Fibroblast of villous mesenchyme (primary cell): ENCODE data around the gene NXT1. TPM values are rescaled to one million over a fixed set of nuclear protein-coding genes. Genes with fewer than 3 reads are reported as not detected.
A peak's percentile ranks its signal among the peaks of the same experiment; 100 is the strongest.

Experiments used
- DNase-seq: peaks from one replicate; pipeline ENCODE4 v3.0.0-alpha.2; 2010; ENCODE audit warnings: low read depth
- H3K4me3 ChIP-seq: 2 replicates; pipeline ENCODE4 v1.5.1; 2011; ENCODE audit warnings: low read depth, mild to moderate bottlenecking, low read length
- small RNA-seq: library from RNA; depleted of rRNA; stranded (forward); fragments of <200 nt; gene quantifications from one replicate; pipeline ENCODE3, GENCODE V24; 2012
- total RNA-seq: library from RNA; depleted of rRNA; stranded (reverse); fragments of >200 nt; gene quantifications from 2 replicates; pipeline ENCODE4 v1.2.3, GENCODE V29; 2012
- TF ChIP-seq, protein P1 (sequence below): IDR thresholded peaks from 2 replicates; pipeline ENCODE4 v1.5.1; 2012; ENCODE audit warnings: low read depth, mild to moderate bottlenecking, low read length; ENCODE audit not compliant: insufficient read depth

The NXT1 gene
- total RNA-seq, 1 donor = 22.9 TPM

DNA sequence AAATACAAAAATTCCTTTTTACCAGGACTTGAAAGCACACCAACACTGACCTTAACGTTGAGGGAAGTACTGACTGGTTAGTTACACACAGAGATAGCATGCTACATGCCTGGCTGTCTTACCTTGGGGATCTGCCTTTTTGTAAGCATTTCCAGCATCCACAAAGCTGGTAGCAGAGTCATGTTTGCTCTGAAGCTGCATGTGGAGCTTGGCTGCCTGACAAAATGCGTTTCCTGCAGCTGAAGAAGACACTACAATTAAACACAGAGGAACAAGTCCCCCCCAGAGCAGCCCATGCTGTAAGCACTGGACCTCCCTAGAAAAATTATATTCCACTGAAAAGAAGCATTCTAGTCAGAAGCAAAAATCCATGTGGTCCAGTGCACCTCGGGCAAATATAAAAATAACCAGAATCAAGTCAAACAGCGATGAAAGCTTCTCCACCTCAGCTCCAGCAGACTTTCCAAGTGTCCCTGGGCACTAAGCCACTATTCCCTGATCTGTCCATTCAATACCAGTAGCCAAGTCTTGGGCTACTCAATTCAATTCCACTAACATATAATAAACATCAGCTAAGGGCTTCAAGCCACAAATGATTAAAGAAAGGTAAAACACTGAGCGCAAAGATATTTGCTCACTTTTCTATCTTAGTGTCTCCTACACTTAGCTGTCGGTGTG lies 46.5 kb downstream of the NXT1 start:
- TF ChIP-seq, protein P1, sequence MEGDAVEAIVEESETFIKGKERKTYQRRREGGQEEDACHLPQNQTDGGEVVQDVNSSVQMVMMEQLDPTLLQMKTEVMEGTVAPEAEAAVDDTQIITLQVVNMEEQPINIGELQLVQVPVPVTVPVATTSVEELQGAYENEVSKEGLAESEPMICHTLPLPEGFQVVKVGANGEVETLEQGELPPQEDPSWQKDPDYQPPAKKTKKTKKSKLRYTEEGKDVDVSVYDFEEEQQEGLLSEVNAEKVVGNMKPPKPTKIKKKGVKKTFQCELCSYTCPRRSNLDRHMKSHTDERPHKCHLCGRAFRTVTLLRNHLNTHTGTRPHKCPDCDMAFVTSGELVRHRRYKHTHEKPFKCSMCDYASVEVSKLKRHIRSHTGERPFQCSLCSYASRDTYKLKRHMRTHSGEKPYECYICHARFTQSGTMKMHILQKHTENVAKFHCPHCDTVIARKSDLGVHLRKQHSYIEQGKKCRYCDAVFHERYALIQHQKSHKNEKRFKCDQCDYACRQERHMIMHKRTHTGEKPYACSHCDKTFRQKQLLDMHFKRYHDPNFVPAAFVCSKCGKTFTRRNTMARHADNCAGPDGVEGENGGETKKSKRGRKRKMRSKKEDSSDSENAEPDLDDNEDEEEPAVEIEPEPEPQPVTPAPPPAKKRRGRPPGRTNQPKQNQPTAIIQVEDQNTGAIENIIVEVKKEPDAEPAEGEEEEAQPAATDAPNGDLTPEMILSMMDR = no peak
- H3K4me3 ChIP-seq = no peak overlapping the region
- DNase-seq = no peak

DNA sequence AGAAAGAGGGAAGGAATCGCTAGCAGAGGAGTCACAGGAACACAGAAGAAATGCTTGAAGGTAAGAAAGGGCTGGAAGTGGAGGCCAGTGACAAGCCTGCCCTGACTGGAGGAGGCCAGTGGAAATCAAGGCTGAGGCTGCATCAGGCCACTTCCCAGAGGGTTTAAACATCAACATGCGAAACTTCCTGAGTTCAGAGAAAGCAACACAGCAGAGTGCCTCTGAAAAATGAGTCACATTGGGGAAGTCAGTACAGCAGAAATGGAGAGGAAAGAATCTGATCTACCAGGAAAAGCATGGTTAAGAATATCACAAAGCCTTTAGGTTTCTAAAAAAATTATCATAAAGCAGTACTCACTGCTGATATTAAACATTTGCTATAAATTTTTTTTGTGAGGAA lies 47.4 kb downstream of the NXT1 start:
- peak; percentile 24 for DNase-seq
- H3K4me3 ChIP-seq = no peak overlapping the region
- TF ChIP-seq, protein P1 = no peak

DNA sequence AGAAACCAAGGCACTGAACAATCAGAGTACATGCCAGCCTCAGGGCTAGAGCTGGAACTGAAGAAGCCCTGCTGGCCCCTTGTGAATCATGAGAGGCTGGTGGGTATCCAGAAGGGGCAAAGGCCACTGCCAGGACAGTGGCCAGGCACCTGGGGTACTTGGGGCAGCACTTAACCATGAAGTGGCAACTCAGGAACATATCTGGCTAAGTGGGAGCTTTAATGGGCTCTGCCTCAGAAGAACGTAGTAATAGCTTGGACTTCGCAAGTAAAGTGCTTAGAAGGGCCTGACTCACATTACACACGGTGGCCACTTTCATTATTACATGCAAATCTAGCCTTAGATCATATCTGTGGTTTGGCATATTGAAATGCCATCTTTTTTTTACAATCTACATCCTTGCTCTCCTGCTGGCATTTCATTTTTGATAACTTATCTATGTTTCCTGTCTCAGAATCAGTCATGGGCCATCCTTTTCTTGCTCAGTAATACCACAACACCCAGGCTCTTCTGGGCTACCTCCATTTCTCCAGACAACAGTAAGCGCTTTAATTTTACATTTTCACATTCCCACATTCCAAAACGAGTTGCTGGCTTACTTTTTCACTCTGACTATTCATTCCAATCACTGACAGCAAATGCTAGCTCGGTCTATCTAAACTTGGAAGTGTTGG lies 49.1 kb downstream of the NXT1 start:
- TF ChIP-seq, protein P1 = no peak
- peak; percentile 66 for DNase-seq
- no peak overlapping the region for H3K4me3 ChIP-seq

DNA sequence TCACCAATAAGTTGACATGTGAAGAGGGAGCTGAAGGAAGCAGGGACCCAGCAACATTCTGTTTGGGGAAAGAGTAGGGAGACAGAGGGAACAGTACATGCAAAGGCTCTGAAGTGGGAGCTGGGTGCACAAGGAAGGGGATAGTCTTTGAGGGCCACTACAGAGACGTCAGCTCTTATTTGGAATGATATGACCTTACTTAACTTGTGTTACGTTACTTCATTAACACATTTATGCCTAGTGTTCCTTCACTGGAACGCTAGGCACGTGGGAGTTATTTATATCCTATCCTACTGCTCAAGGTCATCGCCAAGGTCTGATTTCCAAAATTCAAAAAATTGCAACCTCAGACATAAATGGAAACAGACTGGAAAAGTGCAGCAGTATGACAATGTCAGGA lies 50.5 kb downstream of the NXT1 start:
- TF ChIP-seq, protein P1 = no peak
- no peak for DNase-seq
- no peak overlapping the region for H3K4me3 ChIP-seq

DNA sequence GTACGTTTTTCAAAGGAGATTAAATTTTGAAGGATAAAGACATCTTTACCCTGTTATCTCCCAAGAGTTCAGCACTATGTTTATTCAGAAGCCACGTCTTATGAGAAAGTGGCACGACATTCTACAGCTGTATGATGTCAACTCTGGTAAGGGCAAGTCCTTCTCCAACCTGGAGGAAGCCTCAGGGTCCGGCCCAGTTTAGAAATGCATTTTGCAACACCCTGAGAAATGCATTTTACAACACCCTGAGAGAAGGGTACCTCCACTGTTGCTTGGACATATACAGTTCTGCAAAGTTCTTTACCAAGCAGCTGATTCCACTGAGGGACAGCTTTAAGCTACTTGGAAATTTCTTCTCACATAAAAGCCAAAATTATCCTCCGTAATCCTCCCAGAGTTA lies 53.2 kb downstream of the NXT1 start:
- TF ChIP-seq, protein P1 = no peak
- H3K4me3 ChIP-seq = no peak overlapping the region
- peak; percentile 92 for DNase-seq

DNA sequence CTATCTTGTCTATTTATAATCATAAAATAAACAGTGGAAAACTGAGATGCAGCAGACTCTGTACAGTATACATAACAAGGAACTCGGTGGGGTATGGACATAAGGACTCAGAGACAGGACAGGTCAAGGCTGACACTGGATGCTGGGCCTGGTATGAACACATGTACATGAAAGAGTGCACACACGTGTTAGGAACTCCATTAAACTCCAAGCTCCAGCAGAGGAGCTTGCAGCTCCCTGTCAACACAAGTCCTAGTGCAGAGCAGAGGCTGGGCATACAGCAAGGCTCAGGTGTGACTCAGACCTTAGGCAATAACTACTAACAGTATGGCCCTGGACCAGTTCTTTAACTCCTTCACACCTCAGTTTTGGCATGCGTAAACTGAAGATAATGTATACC lies 53.6 kb downstream of the NXT1 start:
- no peak for DNase-seq
- TF ChIP-seq, protein P1 = no peak
- H3K4me3 ChIP-seq = no peak overlapping the region

Small RNAs within 50 kb of the gene (small RNA-seq; reads per million reads assigned to genes)
- gene RNA5SP479 = not detected

Other genes starting within 250 kb of the NXT1 start
- 17.7 and 19.4 TPM in 2 replicates for gene GZF1, start 11.4 kb downstream of the NXT1 start, total RNA-seq
- 9.5 and 9.7 TPM in 2 replicates for gene NAPB, start 70.7 kb downstream of the NXT1 start, total RNA-seq
- gene CSTL1, start 88.9 kb downstream of the NXT1 start, total RNA-seq = not detected in 2 replicates
- gene CST11, start 102.1 kb downstream of the NXT1 start, total RNA-seq = not detected in 2 replicates
- gene CST8, start 140.3 kb downstream of the NXT1 start, total RNA-seq = not detected in 2 replicates
- gene CST9L, start 217.7 kb downstream of the NXT1 start, total RNA-seq = not detected in 2 replicates